Effector memory CD4-positive, alpha-beta T cell (primary cell): ENCODE measurements around the gene RHBDD3.
A peak's percentile ranks its signal among the peaks of the same experiment; 100 is the strongest.
"Not testable (repeated sequence)": the region's sequence is repeated elsewhere in the genome, so short reads cannot be mapped to it uniquely, and the experiment has no call there.

Experiments used
- DNase-seq, 3 donors: peaks; one replicate each; pipeline ENCODE4 v3.0.0-alpha.2; 2020
- H3K27ac ChIP-seq: 2 replicates; pipeline ENCODE4 v1.7.0; 2013; ENCODE audit warnings: mild to moderate bottlenecking, low read length, moderate library complexity; ENCODE audit not compliant: insufficient read depth, poor library complexity, severe bottlenecking
- H3K27me3 ChIP-seq: replicated peaks from 2 replicates; pipeline ENCODE4 v1.7.0; 2013; ENCODE audit warnings: mild to moderate bottlenecking, low read length; ENCODE audit not compliant: insufficient read depth, control insufficient read depth, poor library complexity, severe bottlenecking
- H3K36me3 ChIP-seq: 2 replicates; pipeline ENCODE4 v1.7.0; 2013; ENCODE audit warnings: mild to moderate bottlenecking, low read length, moderate library complexity; ENCODE audit not compliant: control insufficient read depth, insufficient read depth
- H3K4me1 ChIP-seq: 2 replicates; pipeline ENCODE4 v1.7.0; 2013; ENCODE audit warnings: low read length, mild to moderate bottlenecking; ENCODE audit not compliant: control insufficient read depth, insufficient read depth, poor library complexity, severe bottlenecking
- H3K4me3 ChIP-seq: 2 replicates; pipeline ENCODE4 v1.7.0; 2013; ENCODE audit warnings: low read length, low read depth, mild to moderate bottlenecking; ENCODE audit not compliant: insufficient read depth, poor library complexity, severe bottlenecking
- H3K9me3 ChIP-seq: 2 replicates; pipeline ENCODE4 v1.7.0; 2013; ENCODE audit warnings: mild to moderate bottlenecking, low read length, moderate library complexity; ENCODE audit not compliant: control insufficient read depth

Gene RHBDD3

GRCh38 chr22:29247891-29248290 lies 19.9 kb downstream of the RHBDD3 start:
- not testable (repeated sequence) for H3K4me3 ChIP-seq, H3K4me1 ChIP-seq, DNase-seq, H3K9me3 ChIP-seq, H3K36me3 ChIP-seq, H3K27ac ChIP-seq, H3K27me3 ChIP-seq

- Histone ChIP-seq H3K36me3 (no peaks in the 10 kb centered on the region), H3K4me3 (no peak overlapping the region), H3K9me3 (no peaks in the 10 kb centered on the region), H3K4me1 (no peaks in the 10 kb centered on the region), H3K27me3 (no peaks in the 10 kb centered on the region), H3K27ac (no peak overlapping the region)
- DNase-seq: peak; percentile 19 to 45 (median 35)
Measured at GRCh38 chr22:29245626-29246385, 22.0 kb downstream of the RHBDD3 start.

GRCh38 chr22:29244785-29245625 lies 22.8 kb downstream of the RHBDD3 start:
- H3K27ac ChIP-seq: no peak overlapping the region
- no peak overlapping the region for H3K4me3 ChIP-seq
- H3K4me1 ChIP-seq: no peaks in the 10 kb centered on the region
- DNase-seq: no peak
- H3K27me3 ChIP-seq: no peaks in the 10 kb centered on the region
- H3K36me3 ChIP-seq: no peaks in the 10 kb centered on the region
- no peaks in the 10 kb centered on the region for H3K9me3 ChIP-seq

- H3K36me3 ChIP-seq: no peaks in the 10 kb centered on the region
- no peaks in the 10 kb centered on the region for H3K9me3 ChIP-seq
- no peak overlapping the region for H3K27ac ChIP-seq
- no peak overlapping the region for H3K4me3 ChIP-seq
- no peaks in the 10 kb centered on the region for H3K27me3 ChIP-seq
- no peak for DNase-seq
- H3K4me1 ChIP-seq: no peaks in the 10 kb centered on the region
Measured at GRCh38 chr22:29243874-29244446, 23.8 kb downstream of the RHBDD3 start.

- H3K27ac ChIP-seq, H3K4me1 ChIP-seq, H3K9me3 ChIP-seq, H3K36me3 ChIP-seq, DNase-seq, H3K4me3 ChIP-seq, H3K27me3 ChIP-seq: not testable (repeated sequence)
Measured at GRCh38 chr22:29240481-29240880, 27.3 kb downstream of the RHBDD3 start.

- H3K27ac ChIP-seq: no peak overlapping the region
- no peaks in the 10 kb centered on the region for H3K9me3 ChIP-seq
- H3K36me3 ChIP-seq: no peaks in the 10 kb centered on the region
- DNase-seq: no peak
- H3K27me3 ChIP-seq: no peaks in the 10 kb centered on the region
- H3K4me1 ChIP-seq: no peaks in the 10 kb centered on the region
- no peak overlapping the region for H3K4me3 ChIP-seq
Measured at GRCh38 chr22:29233277-29233877, 34.4 kb downstream of the RHBDD3 start.

GRCh38 chr22:29231971-29232959 lies 35.5 kb downstream of the RHBDD3 start:
- no peaks in the 10 kb centered on the region for H3K36me3 ChIP-seq
- no peaks in the 10 kb centered on the region for H3K9me3 ChIP-seq
- H3K4me1 ChIP-seq: no peaks in the 10 kb centered on the region
- no peak overlapping the region for H3K4me3 ChIP-seq
- H3K27ac ChIP-seq: no peak overlapping the region
- no peak for DNase-seq
- H3K27me3 ChIP-seq: no peaks in the 10 kb centered on the region

GRCh38 chr22:29230972-29231875 lies 36.6 kb downstream of the RHBDD3 start:
- no peak for DNase-seq
- H3K27ac ChIP-seq: no peak overlapping the region
- no peaks in the 10 kb centered on the region for H3K4me1 ChIP-seq
- no peaks in the 10 kb centered on the region for H3K9me3 ChIP-seq
- H3K27me3 ChIP-seq: no peaks in the 10 kb centered on the region
- no peak overlapping the region for H3K4me3 ChIP-seq
- no peaks in the 10 kb centered on the region for H3K36me3 ChIP-seq
